Stimulated activated CD4-positive, alpha-beta T cell treated with anti-CD3 and anti-CD28 coated beads, Interleukin-12 subunit alpha, Interleukin-12 subunit beta, amount 100 ng/mL, for 24 hours (primary cell): ENCODE data around the gene STX16.
"Not testable (repeated sequence)": the region's sequence is repeated elsewhere in the genome, so short reads cannot be mapped to it uniquely, and the experiment has no call there.

Source experiments
- DNase-seq, 2 experiments: peaks; one replicate each; pipeline ENCODE4 v3.0.0-alpha.2; 2020; ENCODE audit warnings: low read depth in 2 of 2

The STX16 gene

GRCh38 chr20:58636396-58636982 is 14.6 kb upstream of the STX16 start:
- no peak for DNase-seq

- no peak for DNase-seq
Measured at GRCh38 chr20:58636983-58637421, 14.1 kb upstream of the STX16 start.

GRCh38 chr20:58637466-58638213 is 13.4 kb upstream of the STX16 start:
- no peak for DNase-seq

GRCh38 chr20:58638467-58639181 is 12.5 kb upstream of the STX16 start:
- no peak for DNase-seq

- DNase-seq = no peak
Measured at GRCh38 chr20:58639182-58640146, 11.6 kb upstream of the STX16 start.

- DNase-seq = no peak
Measured at GRCh38 chr20:58640446-58640845, 10.6 kb upstream of the STX16 start.

- DNase-seq = no peak
Measured at GRCh38 chr20:58642441-58642840, 8.6 kb upstream of the STX16 start.

GRCh38 chr20:58642896-58643295 is 8.2 kb upstream of the STX16 start:
- DNase-seq = not testable (repeated sequence)

- no peak for DNase-seq
Measured at GRCh38 chr20:58645412-58645968, 5.6 kb upstream of the STX16 start.

GRCh38 chr20:58646257-58646656 is 4.8 kb upstream of the STX16 start:
- no peak for DNase-seq

GRCh38 chr20:58646703-58647102 is 4.4 kb upstream of the STX16 start:
- DNase-seq = no peak

- no peak for DNase-seq
Measured at GRCh38 chr20:58647162-58647795, 3.8 kb upstream of the STX16 start.

GRCh38 chr20:58647796-58648501 is 3.1 kb upstream of the STX16 start:
- no peak for DNase-seq

- DNase-seq = not testable (repeated sequence)
Measured at GRCh38 chr20:58648502-58648825, 2.6 kb upstream of the STX16 start.

GRCh38 chr20:58649288-58650180 is 1.5 kb upstream of the STX16 start:
- peak in 1 of 2 experiments; percentile 22 for DNase-seq

GRCh38 chr20:58650181-58650775 is 805 bp upstream of the STX16 start:
- peak in 1 of 2 experiments; percentile 15 for DNase-seq

GRCh38 chr20:58651559-58651945 is 469 bp downstream of the STX16 start:
- no peak for DNase-seq

GRCh38 chr20:58651946-58652605 is 993 bp downstream of the STX16 start:
- DNase-seq = peak; percentile 17 to 43
